Skin epidermis (tissue), 12 donors: Measurements from ENCODE around the gene GNE.
"Not testable (repeated sequence)": the region's sequence is repeated elsewhere in the genome, so short reads cannot be mapped to it uniquely, and the experiment has no call there.

Experiments
- H3K27ac ChIP-seq, 21 experiments: fragments of 200-600 bp; sonication (generic) in 11 of 21; one replicate each; pipeline ENCODE4 v1.5.0; 2020; ENCODE audit warnings: mild to moderate bottlenecking in 3 of 21, inconsistent platforms in 2 of 21, moderate library complexity in 2 of 21
- H3K4me3 ChIP-seq, 7 experiments: fragments of 200-600 bp; sonication (generic) in 2 of 7; one replicate each; pipeline ENCODE4 v1.5.0; 2020; ENCODE audit warnings: inconsistent platforms in 2 of 7, mild to moderate bottlenecking in 2 of 7, moderate library complexity in 1 of 7

GNE gene

GRCh38 chr9:36175209-36175608 is 83.0 kb downstream of the GNE start:
- not testable (repeated sequence) for H3K27ac ChIP-seq, H3K4me3 ChIP-seq

- H3K27ac ChIP-seq = no peak overlapping the region
- no peak overlapping the region for H3K4me3 ChIP-seq
Measured at GRCh38 chr9:36174731-36175130, 83.5 kb downstream of the GNE start.

- Histone ChIP-seq H3K4me3 (no peak overlapping the region), H3K27ac (no peak overlapping the region)
Measured at GRCh38 chr9:36174271-36174670, 84.0 kb downstream of the GNE start.

- no peak overlapping the region for H3K4me3 ChIP-seq
- H3K27ac ChIP-seq = no peak overlapping the region
Measured at GRCh38 chr9:36173861-36174260, 84.4 kb downstream of the GNE start.

- no peak overlapping the region for H3K27ac ChIP-seq
- no peak overlapping the region for H3K4me3 ChIP-seq
Measured at GRCh38 chr9:36170531-36170930, 87.7 kb downstream of the GNE start.

GRCh38 chr9:36169708-36170107 is 88.5 kb downstream of the GNE start:
- Histone ChIP-seq H3K27ac (no peak overlapping the region), H3K4me3 (no peak overlapping the region)

- H3K27ac ChIP-seq = no peak within 1 kb of the TSS
Measured at GRCh38 chr9:36169166-36169565, 89.1 kb downstream of the GNE start, which contains the start of gene CCIN. CCIN (plus strand) TSS chr9:36169388; CDS start chr9:36169503, 115 bp downstream.

GRCh38 chr9:36166168-36166927 is 91.9 kb downstream of the GNE start:
- Histone ChIP-seq H3K4me3 (peak overlapping the region; percentile 26 to 36 (median 32)), H3K27ac (peak overlapping the region in 16 of 21 experiments; percentile 12 to 75 (median 58))

More at GRCh38 chr9:36169166-36169565, 89.1 kb downstream of the GNE start, which contains the start of gene CCIN:
- no peak within 1 kb of the TSS for H3K4me3 ChIP-seq

GRCh38 chr9:36165826-36166167 is 92.5 kb downstream of the GNE start:
- Histone ChIP-seq H3K4me3 (peak overlapping the region; percentile 26 to 36 (median 32)), H3K27ac (peak overlapping the region in 15 of 21 experiments; percentile 12 to 75 (median 62))

GRCh38 chr9:36164989-36165388 is 93.3 kb downstream of the GNE start:
- peak overlapping the region in 7 of 21 experiments; percentile 3 to 75 (median 29) for H3K27ac ChIP-seq

More at GRCh38 chr9:36164989-36165388, 93.3 kb downstream of the GNE start:
- no peak overlapping the region for H3K4me3 ChIP-seq
